ENCODE results near the gene HSPG2. TPM values are rescaled to one million over a fixed set of nuclear protein-coding genes. Genes with fewer than 3 reads are reported as not detected.

HSPG2 gene
- total and polyA plus RNA-seq, 2 donors (not counting 1 experiment from before 2014, with no cell fraction given), result 2.0 to 4.5 TPM

- ATAC-seq (ENCODE audit: low read depth) (no peak), DNase-seq (no peak)
- H3K4me3 Mint-ChIP-seq, result no peak overlapping the region
- ChIA-PET POLR2A (no interaction called here), CTCF (no interaction called here)
- no peak overlapping the region for H3K4me2 ChIP-seq (replicated peaks; ENCODE audit: low read depth, low read length, poor library complexity, severe bottlenecking)
- no peaks in the 10 kb centered on the region for H3K9me3 Mint-ChIP-seq (ENCODE audit: insufficient read depth)
- H3K9ac ChIP-seq (ENCODE audit: low read length), result no peak overlapping the region
- H4K20me1 ChIP-seq (ENCODE audit: control insufficient read depth, insufficient read depth, low read length, poor library complexity, severe bottlenecking), result no peaks in the 10 kb centered on the region
- no peak overlapping the region for H3K4me3 ChIP-seq (ENCODE audit: control extremely low read depth in 1 of 5, extremely low read depth in 1 of 5, insufficient read depth in 1 of 5, low read depth in 2 of 5, low read length in 4 of 5)
- no peak for TF ChIP-seq EZH2 (IDR thresholded peaks at IDR 0.05; ENCODE audit: borderline replicate concordance, insufficient read depth, low read depth, low read length, poor library complexity, severe bottlenecking)
- TF ChIP-seq CTCF (IDR thresholded peaks at IDR 0.05), result no peak
- H3K27ac ChIP-seq (ENCODE audit: low read length in 2 of 2), result no peak overlapping the region
- H3K9me3 ChIP-seq (ENCODE audit: control extremely low read depth in 1 of 3, control insufficient read depth in 2 of 3, insufficient read depth in 1 of 3, low read length in 2 of 3), result no peaks in the 10 kb centered on the region
- peaks cover 22% of the 10 kb centered on the region for H3K4me1 Mint-ChIP-seq
- H2AFZ ChIP-seq (ENCODE audit: insufficient read depth, low read depth, low read length, poor library complexity, severe bottlenecking), result no peak overlapping the region
- no peaks in the 10 kb centered on the region for H3K79me2 ChIP-seq (ENCODE audit: control insufficient read depth, insufficient read depth, low read length)
- H3K4me1 ChIP-seq (ENCODE audit: control insufficient read depth in 2 of 2, insufficient read depth in 2 of 2, low read length in 2 of 2), result peaks cover 16 to 27% of the 10 kb centered on the region in 2 donors
- peak overlapping the region; percentile 68 for H3K27ac Mint-ChIP-seq
- intact Hi-C loops (cut with micrococcal nuclease), result loop anchor here (5.0 kb wide), 1 partner anchor 85 kb away; the partner anchor contains the start of gene USP48
- no CpG with 5 or more reads among the region's 5 CpGs for WGBS (ENCODE audit: insufficient coverage)
- H3K27me3 ChIP-seq (replicated peaks in 1 of 4; ENCODE audit: control extremely low read depth in 1 of 4, control insufficient read depth in 3 of 4, insufficient read depth in 4 of 4, low read length in 3 of 4), result no peaks in the 10 kb centered on the region
- no peaks in the 10 kb centered on the region for H3K36me3 ChIP-seq (replicated peaks in 1 of 2; ENCODE audit: control extremely low read depth in 1 of 2, control insufficient read depth in 1 of 2, extremely low read depth in 1 of 2, insufficient read depth in 2 of 2, low read length in 1 of 2)
- H3K27me3 Mint-ChIP-seq, result no peaks in the 10 kb centered on the region
Observed at GRCh38 chr1:21867451-21867996, 69.6 kb downstream of the HSPG2 start.

GRCh38 chr1:21866707-21867043, 70.4 kb downstream of the HSPG2 start:
- no peaks in the 10 kb centered on the region for H3K27me3 Mint-ChIP-seq
- Histone ChIP-seq H3K9me3 (ENCODE audit: control extremely low read depth in 1 of 3, control insufficient read depth in 2 of 3, insufficient read depth in 1 of 3, low read length in 2 of 3) (peaks cover 0 to 4% (median 0%) of the 10 kb centered on the region in 3 donors), H2AFZ (ENCODE audit: insufficient read depth, low read depth, low read length, poor library complexity, severe bottlenecking) (no peak overlapping the region), H3K79me2 (ENCODE audit: control insufficient read depth, insufficient read depth, low read length) (no peaks in the 10 kb centered on the region), H3K36me3 (replicated peaks in 1 of 2; ENCODE audit: control extremely low read depth in 1 of 2, control insufficient read depth in 1 of 2, extremely low read depth in 1 of 2, insufficient read depth in 2 of 2, low read length in 1 of 2) (no peaks in the 10 kb centered on the region), H3K9ac (ENCODE audit: low read length) (no peak overlapping the region), H3K27me3 (replicated peaks in 1 of 4; ENCODE audit: control extremely low read depth in 1 of 4, control insufficient read depth in 3 of 4, insufficient read depth in 4 of 4, low read length in 3 of 4) (no peaks in the 10 kb centered on the region), H3K4me3 (ENCODE audit: control extremely low read depth in 1 of 5, extremely low read depth in 1 of 5, insufficient read depth in 1 of 5, low read depth in 2 of 5, low read length in 4 of 5) (no peak overlapping the region), H3K4me1 (ENCODE audit: control insufficient read depth in 2 of 2, insufficient read depth in 2 of 2, low read length in 2 of 2) (peaks cover 16 to 27% of the 10 kb centered on the region in 2 donors), H3K4me2 (replicated peaks; ENCODE audit: low read depth, low read length, poor library complexity, severe bottlenecking) (peak overlapping the region; percentile 61), H4K20me1 (ENCODE audit: control insufficient read depth, insufficient read depth, low read length, poor library complexity, severe bottlenecking) (no peaks in the 10 kb centered on the region), H3K27ac (ENCODE audit: low read length in 2 of 2) (peak overlapping the region; percentile 73 to 78)
- ATAC-seq (ENCODE audit: low read depth) (no peak), DNase-seq (no peak)
- no peak for TF ChIP-seq EZH2 (IDR thresholded peaks at IDR 0.05; ENCODE audit: borderline replicate concordance, insufficient read depth, low read depth, low read length, poor library complexity, severe bottlenecking)
- no peak for TF ChIP-seq CTCF (IDR thresholded peaks at IDR 0.05)
- intact Hi-C loops (cut with micrococcal nuclease), result loop anchor here (5.0 kb wide), 1 partner anchor 84 kb away; the partner anchor contains the start of gene USP48
- no peak overlapping the region for H3K4me3 Mint-ChIP-seq
- peak overlapping the region; percentile 96 for H3K27ac Mint-ChIP-seq
- CTCF ChIA-PET, result no interaction called here
- POLR2A ChIA-PET, result no interaction called here
- no peaks in the 10 kb centered on the region for H3K9me3 Mint-ChIP-seq (ENCODE audit: insufficient read depth)
- WGBS (ENCODE audit: insufficient coverage), result no CpG with 5 or more reads among the region's 1 CpG
- H3K4me1 Mint-ChIP-seq, result peaks cover 22% of the 10 kb centered on the region

All from B cell (primary cell).